ENCODE results near the gene GRM7.

Gene GRM7

GRCh38 chr3:7709376-7710082 lies 848.6 kb downstream of the GRM7 start:
- TF ChIP-seq FOXP2 (optimal IDR thresholded peaks at IDR 0.05; ENCODE audit: borderline replicate concordance, extremely low read depth, extremely low read length, insufficient read depth) (no peak), POLR2AphosphoS5 (IDR thresholded peaks at IDR 0.05; ENCODE audit: low read depth, low read length) (no peak), TAF1 (IDR thresholded peaks at IDR 0.05; ENCODE audit: borderline replicate concordance, insufficient read depth, low read length) (no peak), REST (IDR thresholded peaks at IDR 0.05; ENCODE audit: insufficient read depth in 1 of 2, low read depth in 2 of 2, low read length in 2 of 2) (no peak), SIN3A (IDR thresholded peaks at IDR 0.05; ENCODE audit: borderline replicate concordance, insufficient read depth, low read length) (no peak)

GRCh38 chr3:7710284-7710683 lies 849.4 kb downstream of the GRM7 start:
- no peak for TF ChIP-seq TAF1 (IDR thresholded peaks at IDR 0.05; ENCODE audit: borderline replicate concordance, insufficient read depth, low read length)
- TF ChIP-seq REST (IDR thresholded peaks at IDR 0.05; ENCODE audit: insufficient read depth in 1 of 2, low read depth in 2 of 2, low read length in 2 of 2) = no peak
- no peak for TF ChIP-seq FOXP2 (optimal IDR thresholded peaks at IDR 0.05; ENCODE audit: borderline replicate concordance, extremely low read depth, extremely low read length, insufficient read depth)
- no peak for TF ChIP-seq SIN3A (IDR thresholded peaks at IDR 0.05; ENCODE audit: borderline replicate concordance, insufficient read depth, low read length)
- no peak for TF ChIP-seq POLR2AphosphoS5 (IDR thresholded peaks at IDR 0.05; ENCODE audit: low read depth, low read length)

GRCh38 chr3:7713724-7714123 lies 852.8 kb downstream of the GRM7 start:
- no peak for TF ChIP-seq SIN3A (IDR thresholded peaks at IDR 0.05; ENCODE audit: borderline replicate concordance, insufficient read depth, low read length)
- TF ChIP-seq REST (IDR thresholded peaks at IDR 0.05; ENCODE audit: insufficient read depth in 1 of 2, low read depth in 2 of 2, low read length in 2 of 2) = no peak
- TF ChIP-seq FOXP2 (optimal IDR thresholded peaks at IDR 0.05; ENCODE audit: borderline replicate concordance, extremely low read depth, extremely low read length, insufficient read depth) = no peak
- TF ChIP-seq POLR2AphosphoS5 (IDR thresholded peaks at IDR 0.05; ENCODE audit: low read depth, low read length) = no peak
- TF ChIP-seq TAF1 (IDR thresholded peaks at IDR 0.05; ENCODE audit: borderline replicate concordance, insufficient read depth, low read length) = no peak

GRCh38 chr3:7720649-7721297 lies 859.9 kb downstream of the GRM7 start:
- TF ChIP-seq TAF1 (IDR thresholded peaks at IDR 0.05; ENCODE audit: borderline replicate concordance, insufficient read depth, low read length) = no peak
- TF ChIP-seq REST (IDR thresholded peaks at IDR 0.05; ENCODE audit: insufficient read depth in 1 of 2, low read depth in 2 of 2, low read length in 2 of 2) = no peak
- TF ChIP-seq SIN3A (IDR thresholded peaks at IDR 0.05; ENCODE audit: borderline replicate concordance, insufficient read depth, low read length) = no peak
- TF ChIP-seq FOXP2 (optimal IDR thresholded peaks at IDR 0.05; ENCODE audit: borderline replicate concordance, extremely low read depth, extremely low read length, insufficient read depth) = no peak
- TF ChIP-seq POLR2AphosphoS5 (IDR thresholded peaks at IDR 0.05; ENCODE audit: low read depth, low read length) = no peak

All from PFSK-1 (cell line).